AG10803 (cell line): Measurements from ENCODE around the gene TMEM175.

Experiments used
- DNase-seq: peaks from one replicate; pipeline ENCODE4 v3.0.0; 2010; ENCODE audit warnings: low read depth
- H3K4me3 ChIP-seq: 2 replicates; pipeline ENCODE4 v1.5.1; 2011; ENCODE audit warnings: mild to moderate bottlenecking, low read length, control low read depth
- TF ChIP-seq, protein P1 (sequence below): conservative IDR thresholded peaks from 2 replicates; pipeline ENCODE4 v1.5.1; 2011; ENCODE audit warnings: mild to moderate bottlenecking, low read length, control low read depth, inconsistent platforms

The TMEM175 gene

GRCh38 chr4:910366-911091 is 21.7 kb upstream of the TMEM175 start:
- TF ChIP-seq, protein P1, sequence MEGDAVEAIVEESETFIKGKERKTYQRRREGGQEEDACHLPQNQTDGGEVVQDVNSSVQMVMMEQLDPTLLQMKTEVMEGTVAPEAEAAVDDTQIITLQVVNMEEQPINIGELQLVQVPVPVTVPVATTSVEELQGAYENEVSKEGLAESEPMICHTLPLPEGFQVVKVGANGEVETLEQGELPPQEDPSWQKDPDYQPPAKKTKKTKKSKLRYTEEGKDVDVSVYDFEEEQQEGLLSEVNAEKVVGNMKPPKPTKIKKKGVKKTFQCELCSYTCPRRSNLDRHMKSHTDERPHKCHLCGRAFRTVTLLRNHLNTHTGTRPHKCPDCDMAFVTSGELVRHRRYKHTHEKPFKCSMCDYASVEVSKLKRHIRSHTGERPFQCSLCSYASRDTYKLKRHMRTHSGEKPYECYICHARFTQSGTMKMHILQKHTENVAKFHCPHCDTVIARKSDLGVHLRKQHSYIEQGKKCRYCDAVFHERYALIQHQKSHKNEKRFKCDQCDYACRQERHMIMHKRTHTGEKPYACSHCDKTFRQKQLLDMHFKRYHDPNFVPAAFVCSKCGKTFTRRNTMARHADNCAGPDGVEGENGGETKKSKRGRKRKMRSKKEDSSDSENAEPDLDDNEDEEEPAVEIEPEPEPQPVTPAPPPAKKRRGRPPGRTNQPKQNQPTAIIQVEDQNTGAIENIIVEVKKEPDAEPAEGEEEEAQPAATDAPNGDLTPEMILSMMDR, result no peak
- no peak overlapping the region for H3K4me3 ChIP-seq
- no peak for DNase-seq

DNA sequence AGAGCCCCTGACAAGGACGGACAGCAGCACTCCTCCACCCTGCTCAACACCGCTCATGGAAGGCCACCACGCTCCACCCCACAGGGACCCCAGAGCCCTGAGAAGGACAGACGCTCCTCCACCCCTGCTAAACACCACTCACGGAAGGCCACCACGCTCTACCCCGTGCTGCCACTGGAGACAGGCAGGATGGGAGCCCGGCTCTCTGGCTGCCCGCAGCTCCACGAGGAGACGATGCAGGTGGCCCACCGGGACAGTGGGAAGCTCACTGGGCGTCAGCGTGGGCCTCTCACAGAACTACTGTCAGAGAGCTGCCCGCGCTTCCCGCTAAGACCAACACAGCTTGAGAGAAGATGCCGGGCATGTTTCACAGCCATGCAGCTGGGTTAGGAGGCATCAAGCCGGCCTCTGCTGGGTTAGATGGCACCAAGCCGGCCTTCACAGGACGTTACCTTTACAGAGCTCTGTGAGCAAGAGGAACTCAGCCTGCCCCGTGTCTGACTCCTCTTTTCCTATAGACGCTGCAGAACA is 21.0 kb upstream of the TMEM175 start:
- DNase-seq, result no peak
- TF ChIP-seq, protein P1, result no peak
- H3K4me3 ChIP-seq, result no peak overlapping the region

- TF ChIP-seq, protein P1, result no peak
- H3K4me3 ChIP-seq, result no peak overlapping the region
- no peak for DNase-seq
Observed at GRCh38 chr4:911871-912490, 20.3 kb upstream of the TMEM175 start.

GRCh38 chr4:912548-913279 is 19.5 kb upstream of the TMEM175 start:
- no peak overlapping the region for H3K4me3 ChIP-seq
- no peak for DNase-seq
- TF ChIP-seq, protein P1, result no peak

GRCh38 chr4:913280-913618 is 19.0 kb upstream of the TMEM175 start:
- no peak for DNase-seq
- no peak overlapping the region for H3K4me3 ChIP-seq
- TF ChIP-seq, protein P1, result no peak

- no peak for DNase-seq
- TF ChIP-seq, protein P1, result no peak
Observed at GRCh38 chr4:914531-914930, 17.7 kb upstream of the TMEM175 start.

More at GRCh38 chr4:914531-914930, 17.7 kb upstream of the TMEM175 start:
- H3K4me3 ChIP-seq, result no peak overlapping the region
